ENCODE data around the gene SEMA5B. TPM values are rescaled to one million over a fixed set of nuclear protein-coding genes. Genes with fewer than 3 reads are reported as not detected.

Gene SEMA5B
- total RNA-seq, 1 donor from 2014 or later = 10.1 TPM

GRCh38 chr3:123034120-123034519 is 6.6 kb upstream of the SEMA5B start:
- DNase-seq (ENCODE audit: low spot score) = no peak
- intact Hi-C loops (cut with DNase I) = no loop called here
- no peak for ATAC-seq

- intact Hi-C loops (cut with DNase I) = no loop called here
- ATAC-seq = no peak
- DNase-seq (ENCODE audit: low spot score) = no peak
Observed at GRCh38 chr3:123032057-123032456, 4.5 kb upstream of the SEMA5B start.

DNA sequence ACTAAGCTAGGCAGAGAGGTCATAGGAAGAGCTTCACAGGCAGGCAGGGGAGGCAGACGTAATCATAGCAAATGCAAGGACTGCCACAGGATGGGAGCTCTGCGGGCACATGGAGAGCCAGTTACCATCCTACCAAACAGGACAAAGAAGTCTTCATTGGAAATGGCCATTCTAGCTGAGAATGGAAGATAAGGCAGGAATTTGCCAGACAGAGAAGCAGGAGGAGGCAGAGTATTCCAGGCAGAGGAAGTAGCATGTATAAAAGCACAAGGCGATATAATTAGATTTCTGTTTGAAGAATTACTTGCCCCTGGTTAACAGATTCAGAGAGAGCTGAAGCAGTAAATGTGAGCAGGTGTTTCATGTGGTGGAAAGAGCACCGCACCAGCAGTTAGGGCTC is 3.5 kb upstream of the SEMA5B start:
- DNase-seq (ENCODE audit: low spot score) (no peak), ATAC-seq (no peak)
- intact Hi-C loops (cut with DNase I) = no loop called here

DNA sequence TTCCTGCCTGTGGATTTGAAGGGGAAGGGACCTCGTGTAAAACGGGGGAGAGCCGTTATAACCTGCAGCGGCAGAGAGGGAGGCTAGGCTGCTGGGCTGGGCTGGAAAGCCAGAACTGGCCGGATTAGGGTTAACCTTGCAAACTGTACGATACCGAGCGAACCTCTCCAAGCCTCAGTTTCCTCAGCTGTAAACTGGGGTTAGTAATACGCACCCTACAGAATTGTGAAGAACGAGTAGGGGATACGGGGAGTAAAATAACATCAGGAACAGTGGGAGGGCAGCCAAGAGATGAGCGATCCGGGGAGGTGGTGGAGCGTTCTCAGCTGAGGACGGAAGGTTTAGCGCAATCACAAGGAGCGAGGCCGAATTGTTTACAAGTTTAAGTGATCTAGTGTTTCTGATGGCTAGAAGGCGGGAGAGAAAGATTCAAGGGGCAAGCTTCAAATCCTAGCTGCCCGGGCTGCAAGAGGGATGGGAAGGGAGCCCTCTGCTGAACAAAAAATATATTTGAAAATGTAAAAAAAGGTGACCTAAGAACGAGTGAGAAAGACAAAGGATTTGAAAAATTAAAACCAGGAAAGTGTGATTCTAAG is 768 bp upstream of the SEMA5B start:
- intact Hi-C loops (cut with DNase I) = loop anchor here (5.0 kb wide), 1 partner anchor 86 kb away; no protein-coding TSS in a partner anchor
- peak; percentile 56 for DNase-seq (ENCODE audit: low spot score)
- peak; percentile 80 for ATAC-seq

DNA sequence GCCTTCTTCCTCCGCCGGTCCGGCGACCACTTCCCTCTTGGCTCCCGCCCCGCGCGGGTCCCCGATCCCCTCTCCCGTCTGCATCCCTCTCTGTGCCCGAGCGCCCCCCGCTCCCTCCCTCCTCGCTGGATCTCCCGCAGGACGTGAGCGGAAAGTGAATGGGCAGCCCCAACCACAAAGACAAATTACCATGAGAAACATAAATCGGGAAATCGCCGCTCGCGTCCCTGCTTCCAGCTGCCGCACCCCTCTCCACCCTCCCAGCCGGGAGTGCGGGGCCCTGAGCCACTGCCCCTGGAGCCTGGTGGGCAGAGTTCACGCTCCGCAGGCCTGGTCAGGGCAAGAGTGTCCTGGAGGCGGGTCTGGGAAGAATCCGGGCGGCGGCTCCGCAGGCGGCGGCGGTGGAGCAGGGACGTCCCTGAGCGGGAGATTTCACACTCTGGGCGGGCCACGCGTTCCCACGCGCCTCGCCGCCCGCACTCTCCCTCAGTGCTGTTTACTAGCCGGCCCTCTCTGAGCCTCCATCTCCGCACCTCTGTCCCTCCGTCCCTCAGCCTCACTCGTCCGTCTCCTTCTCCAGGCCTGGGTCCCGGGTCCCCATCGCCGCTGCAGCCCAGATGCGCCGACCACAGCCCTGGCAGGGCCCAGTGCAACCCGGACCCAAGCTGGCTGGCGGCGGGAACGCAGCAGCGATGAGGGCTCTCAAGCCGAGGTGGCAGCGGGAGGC is 835 bp downstream of the SEMA5B start:
- DNase-seq (ENCODE audit: low spot score) (peak; percentile 63), ATAC-seq (peak; percentile 63)
- intact Hi-C loops (cut with DNase I) = loop anchor here (5.0 kb wide), 1 partner anchor 84 kb away; no protein-coding TSS in a partner anchor

GRCh38 chr3:123025642-123026521 is 1.7 kb downstream of the SEMA5B start:
- intact Hi-C loops (cut with DNase I) = loop anchor here (5.0 kb wide), 1 partner anchor 84 kb away; no protein-coding TSS in a partner anchor
- DNase-seq (ENCODE audit: low spot score) (peak; percentile 60), ATAC-seq (peak; percentile 61)

GRCh38 chr3:123024056-123024455 is 3.5 kb downstream of the SEMA5B start:
- intact Hi-C loops (cut with DNase I) = no loop called here
- no peak for ATAC-seq
- DNase-seq (ENCODE audit: low spot score) = no peak

DNA sequence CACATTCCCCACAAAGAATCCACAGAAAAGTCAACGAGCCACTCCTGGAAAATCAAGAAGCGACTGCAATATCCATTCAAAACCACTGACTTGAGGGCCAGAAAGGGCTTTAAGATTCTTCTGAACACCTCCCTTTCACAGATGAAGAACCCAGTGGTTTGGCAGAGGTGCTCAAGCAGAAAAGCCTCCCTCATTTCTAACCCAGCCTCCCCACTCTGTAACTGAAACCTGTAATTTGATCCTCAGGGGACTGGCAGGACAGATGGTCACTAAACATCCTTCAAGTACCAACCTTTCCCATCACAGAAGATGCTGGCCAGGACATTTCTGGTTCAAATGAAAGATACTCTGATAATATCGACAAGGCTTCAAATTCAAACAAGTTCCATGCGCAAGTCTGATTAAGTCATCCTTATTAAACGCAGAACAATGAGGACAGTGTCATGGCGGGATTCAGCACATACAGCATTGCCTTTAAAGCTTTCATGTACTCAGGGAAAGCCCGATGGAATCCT is 5.5 kb downstream of the SEMA5B start:
- ATAC-seq (no peak), DNase-seq (ENCODE audit: low spot score) (no peak)
- intact Hi-C loops (cut with DNase I) = no loop called here

DNA sequence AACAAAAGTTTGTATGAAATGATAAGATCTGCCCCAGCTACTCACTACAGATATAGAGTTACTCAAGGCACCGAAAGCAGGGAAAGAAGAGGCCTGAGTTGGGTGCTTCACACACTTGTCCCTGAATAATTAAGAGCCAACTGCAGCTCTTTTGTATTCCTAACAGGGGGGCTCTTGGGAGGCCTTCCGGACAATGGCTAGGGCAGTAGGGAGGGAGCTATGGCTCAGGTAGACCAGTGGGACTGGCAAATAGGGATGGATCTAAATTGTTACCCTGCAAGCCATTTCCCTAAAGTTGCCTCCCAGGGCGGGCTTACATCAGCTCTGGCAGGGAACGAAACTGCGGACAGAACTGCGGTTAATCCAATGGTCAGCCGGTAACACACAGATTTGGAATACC is 6.2 kb downstream of the SEMA5B start:
- ATAC-seq (no peak), DNase-seq (ENCODE audit: low spot score) (no peak)
- intact Hi-C loops (cut with DNase I) = no loop called here

DNA sequence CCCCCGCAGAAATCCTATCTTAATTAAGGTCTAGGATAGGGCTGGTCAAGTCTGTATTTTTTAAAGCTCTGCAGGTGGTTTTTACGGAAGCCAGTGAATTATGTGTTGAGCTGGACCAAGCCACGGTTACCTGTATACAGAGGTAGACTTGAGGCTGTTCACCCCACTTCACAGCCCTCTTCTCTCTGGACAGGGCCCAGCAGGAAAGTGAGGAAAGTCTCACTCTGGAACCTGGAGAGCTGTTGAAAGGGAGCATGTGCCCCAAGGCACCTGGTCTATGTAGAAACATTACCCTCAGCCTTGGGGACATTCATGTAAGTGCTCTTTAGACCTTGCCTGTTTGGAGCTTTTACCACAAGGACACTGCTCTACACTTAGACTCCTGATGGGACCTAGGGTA is 6.9 kb downstream of the SEMA5B start:
- DNase-seq (ENCODE audit: low spot score) = no peak
- intact Hi-C loops (cut with DNase I) = no loop called here
- no peak for ATAC-seq

- no peak for ATAC-seq
- intact Hi-C loops (cut with DNase I) = no loop called here
- no peak for DNase-seq (ENCODE audit: low spot score)
Observed at GRCh38 chr3:123019591-123019990, 8.0 kb downstream of the SEMA5B start.

DNA sequence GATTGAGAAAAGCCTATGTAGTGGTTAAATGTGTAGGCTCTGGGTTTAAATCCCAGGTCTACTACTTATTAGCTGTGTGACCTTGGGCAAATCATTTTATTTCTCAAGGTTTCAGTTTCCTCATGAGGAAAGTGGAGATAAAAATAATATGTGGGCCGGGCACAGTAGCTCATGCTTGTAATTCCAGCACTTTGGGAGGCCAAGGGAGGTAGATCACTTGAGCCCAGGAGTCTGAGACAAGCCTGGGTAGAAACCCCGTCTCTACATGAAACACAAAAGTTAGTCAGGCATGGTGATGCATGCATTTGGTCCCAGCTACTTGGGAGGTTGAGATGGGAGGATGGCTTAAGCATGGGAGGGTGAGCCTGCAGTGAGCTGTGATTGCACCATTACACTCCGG is 8.4 kb downstream of the SEMA5B start:
- ATAC-seq (no peak), DNase-seq (ENCODE audit: low spot score) (no peak)
- intact Hi-C loops (cut with DNase I) = no loop called here

GRCh38 chr3:123018683-123019082 is 8.9 kb downstream of the SEMA5B start:
- no peak for ATAC-seq
- no peak for DNase-seq (ENCODE audit: low spot score)
- intact Hi-C loops (cut with DNase I) = no loop called here

GRCh38 chr3:123015596-123015995 is 12.0 kb downstream of the SEMA5B start:
- no peak for ATAC-seq
- DNase-seq (ENCODE audit: low spot score) = no peak
- intact Hi-C loops (cut with DNase I) = no loop called here

- no peak for DNase-seq (ENCODE audit: low spot score)
- ATAC-seq = no peak
- intact Hi-C loops (cut with DNase I) = no loop called here
Observed at GRCh38 chr3:123013876-123014275, 13.7 kb downstream of the SEMA5B start.

GRCh38 chr3:123012652-123013051 is 14.9 kb downstream of the SEMA5B start:
- DNase-seq (ENCODE audit: low spot score) (no peak), ATAC-seq (no peak)
- intact Hi-C loops (cut with DNase I) = no loop called here

GRCh38 chr3:123011447-123011846 is 16.1 kb downstream of the SEMA5B start:
- DNase-seq (ENCODE audit: low spot score) = no peak
- ATAC-seq = no peak
- intact Hi-C loops (cut with DNase I) = no loop called here

DNA sequence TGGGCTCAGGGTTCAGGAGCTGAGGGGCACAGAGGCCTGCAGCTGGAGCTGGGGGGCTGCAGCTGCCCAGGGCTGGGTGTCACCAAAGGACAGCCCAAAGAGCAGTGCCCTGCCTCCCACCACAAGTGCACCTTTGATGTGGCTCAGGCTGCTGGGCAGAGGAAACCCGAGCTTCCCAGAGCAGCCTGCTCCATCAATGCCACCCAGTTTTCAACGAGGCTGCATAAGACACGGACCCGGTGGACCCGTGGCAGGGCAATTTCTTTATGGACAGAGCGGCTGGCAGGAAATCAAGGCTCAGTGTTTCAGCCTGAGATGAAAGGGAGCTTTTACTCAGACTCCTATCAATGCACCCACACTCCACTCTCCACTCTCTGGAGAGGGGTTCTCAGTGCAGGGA is 18.7 kb downstream of the SEMA5B start:
- no peak for DNase-seq (ENCODE audit: low spot score)
- intact Hi-C loops (cut with DNase I) = no loop called here
- no peak for ATAC-seq

GRCh38 chr3:123006609-123007008 is 21.0 kb downstream of the SEMA5B start:
- ATAC-seq (no peak), DNase-seq (ENCODE audit: low spot score) (no peak)
- intact Hi-C loops (cut with DNase I) = no loop called here

DNA sequence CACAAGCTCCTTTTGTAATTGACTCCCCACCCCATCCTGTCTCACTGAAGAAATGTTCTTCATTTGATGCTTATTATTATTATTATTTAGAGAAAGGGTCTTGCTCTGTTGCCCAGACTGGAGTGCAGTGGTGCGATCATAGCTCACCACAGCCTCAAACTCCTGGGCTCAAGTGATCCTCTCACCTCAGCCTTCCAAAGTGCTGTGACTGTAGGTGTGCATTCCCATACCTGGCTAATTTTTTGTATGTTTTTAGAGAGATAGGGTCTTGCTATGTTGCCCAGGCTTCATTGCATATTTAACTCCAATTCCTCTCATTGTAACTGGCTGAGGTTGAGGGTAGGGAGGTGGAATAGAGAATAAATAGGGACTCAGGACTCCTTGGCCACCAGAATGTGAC is 22.3 kb downstream of the SEMA5B start:
- ATAC-seq = no peak
- no peak for DNase-seq (ENCODE audit: low spot score)
- intact Hi-C loops (cut with DNase I) = no loop called here

Data from sciatic nerve (tissue), 2 donors.